VCaP (cell line): ENCODE data around the gene ITGB5.
"Not testable (repeated sequence)": the region's sequence is repeated elsewhere in the genome, so short reads cannot be mapped to it uniquely, and the experiment has no call there.

ENCODE experiments used
- H3K27ac ChIP-seq: fragments of 450-650 bp; 2 replicates; pipeline ENCODE4 v1.5.1; 2017
- TF ChIP-seq, protein P1 (sequence below): fragments of 450-650 bp; conservative IDR thresholded peaks from 2 replicates; pipeline ENCODE4 v1.5.1; 2017; ENCODE audit warnings: mild to moderate bottlenecking, moderate library complexity

The ITGB5 gene

DNA sequence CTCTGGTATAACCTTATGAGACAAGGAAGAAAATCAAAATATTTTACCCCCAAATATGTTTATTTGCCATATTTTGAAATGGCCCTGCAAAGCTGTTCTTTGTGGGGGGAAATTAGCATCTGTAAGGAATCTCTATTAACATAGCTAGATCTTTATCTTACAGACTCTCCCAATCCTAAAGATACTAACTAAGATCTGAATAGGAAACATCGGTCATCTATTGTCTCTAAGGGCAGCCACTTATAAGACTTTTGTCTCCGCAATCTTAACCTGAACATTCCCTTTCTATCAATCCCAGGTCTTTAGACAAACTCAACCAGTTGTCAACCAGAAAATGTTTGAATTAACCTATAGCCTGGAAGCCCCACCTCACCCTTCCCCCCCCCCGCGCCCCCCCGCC, 135.7 kb downstream of the ITGB5 start:
- TF ChIP-seq, protein P1, sequence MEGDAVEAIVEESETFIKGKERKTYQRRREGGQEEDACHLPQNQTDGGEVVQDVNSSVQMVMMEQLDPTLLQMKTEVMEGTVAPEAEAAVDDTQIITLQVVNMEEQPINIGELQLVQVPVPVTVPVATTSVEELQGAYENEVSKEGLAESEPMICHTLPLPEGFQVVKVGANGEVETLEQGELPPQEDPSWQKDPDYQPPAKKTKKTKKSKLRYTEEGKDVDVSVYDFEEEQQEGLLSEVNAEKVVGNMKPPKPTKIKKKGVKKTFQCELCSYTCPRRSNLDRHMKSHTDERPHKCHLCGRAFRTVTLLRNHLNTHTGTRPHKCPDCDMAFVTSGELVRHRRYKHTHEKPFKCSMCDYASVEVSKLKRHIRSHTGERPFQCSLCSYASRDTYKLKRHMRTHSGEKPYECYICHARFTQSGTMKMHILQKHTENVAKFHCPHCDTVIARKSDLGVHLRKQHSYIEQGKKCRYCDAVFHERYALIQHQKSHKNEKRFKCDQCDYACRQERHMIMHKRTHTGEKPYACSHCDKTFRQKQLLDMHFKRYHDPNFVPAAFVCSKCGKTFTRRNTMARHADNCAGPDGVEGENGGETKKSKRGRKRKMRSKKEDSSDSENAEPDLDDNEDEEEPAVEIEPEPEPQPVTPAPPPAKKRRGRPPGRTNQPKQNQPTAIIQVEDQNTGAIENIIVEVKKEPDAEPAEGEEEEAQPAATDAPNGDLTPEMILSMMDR: no peak
- H3K27ac ChIP-seq: no peak overlapping the region

DNA sequence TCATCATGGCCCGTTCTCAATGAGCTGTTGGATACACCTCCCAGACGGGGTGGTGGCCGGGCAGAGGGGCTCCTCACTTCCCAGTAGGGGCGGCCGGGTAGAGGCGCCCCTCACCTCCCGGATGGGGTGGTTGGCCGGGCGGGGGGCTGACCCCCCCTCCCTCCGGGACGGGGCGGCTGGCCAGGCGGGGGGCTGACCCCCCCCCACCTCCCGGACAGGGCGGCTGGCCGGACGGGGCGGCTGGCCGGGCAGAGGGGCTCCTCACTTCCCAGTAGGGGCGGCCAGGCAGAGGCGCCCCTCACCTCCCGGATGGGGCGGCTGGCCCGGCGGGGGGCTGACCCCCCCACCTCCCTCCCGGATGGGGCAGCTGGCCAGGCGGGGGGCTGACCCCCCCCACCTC, 137.3 kb downstream of the ITGB5 start:
- H3K27ac ChIP-seq: not testable (repeated sequence)

- H3K27ac ChIP-seq: no peak overlapping the region
- TF ChIP-seq, protein P1: no peak
These were observed 138.5 kb downstream of the ITGB5 start for GRCh38 chr3:124748560-124749198.

GRCh38 chr3:124747111-124747981, 139.8 kb downstream of the ITGB5 start:
- TF ChIP-seq, protein P1: no peak

DNA sequence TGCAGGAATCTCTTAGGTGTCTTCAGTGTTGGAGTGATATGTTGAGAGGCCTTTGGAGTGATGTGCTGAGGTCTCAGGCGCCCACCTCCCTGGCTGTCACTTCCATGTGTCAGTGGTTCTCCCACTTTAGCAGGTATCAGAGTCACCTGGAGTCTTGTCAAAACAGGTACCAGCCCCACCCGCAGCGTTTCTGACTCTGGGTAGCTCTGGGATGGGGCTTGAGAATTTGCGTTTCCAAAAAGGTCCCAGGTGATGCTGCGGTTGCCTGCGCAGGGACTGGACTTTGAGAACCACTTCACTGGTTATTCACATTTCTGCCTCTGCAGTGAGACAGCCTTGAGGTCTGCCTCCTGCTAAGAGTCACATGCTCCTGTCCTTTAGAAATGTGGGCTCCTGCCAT, 141.4 kb downstream of the ITGB5 start:
- H3K27ac ChIP-seq: no peak overlapping the region
- TF ChIP-seq, protein P1: no peak

More at GRCh38 chr3:124747111-124747981, 139.8 kb downstream of the ITGB5 start:
- H3K27ac ChIP-seq: no peak overlapping the region

- H3K27ac ChIP-seq: no peak overlapping the region
- TF ChIP-seq, protein P1: no peak
These were observed 146.1 kb downstream of the ITGB5 start for GRCh38 chr3:124741027-124741426.

DNA sequence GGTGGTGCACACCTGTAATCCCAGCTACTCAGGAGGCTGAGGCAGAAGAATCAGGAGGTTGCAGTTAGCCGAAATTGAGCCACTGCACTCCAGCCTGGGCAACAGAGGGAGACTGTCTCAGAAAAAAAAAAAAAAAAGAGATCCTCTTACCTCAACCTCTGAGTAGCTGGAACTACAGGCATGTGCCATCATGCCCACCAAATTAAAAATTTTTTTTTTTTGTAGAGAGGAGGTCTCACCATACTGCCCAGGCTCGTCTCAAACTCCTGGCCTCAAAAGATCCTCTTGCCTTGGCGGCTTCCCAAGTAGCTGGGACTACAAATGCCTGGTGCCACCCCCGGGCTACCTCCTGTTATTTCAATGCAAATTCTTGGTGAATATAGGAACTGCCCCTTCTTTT, 155.4 kb downstream of the ITGB5 start:
- TF ChIP-seq, protein P1: no peak
- H3K27ac ChIP-seq: no peak overlapping the region

GRCh38 chr3:124730941-124731297, 156.2 kb downstream of the ITGB5 start:
- peak overlapping the region; percentile 75 for H3K27ac ChIP-seq
- TF ChIP-seq, protein P1: no peak
